Measurements from ENCODE around the gene ICAM4. TPM values are rescaled to one million over a fixed set of nuclear protein-coding genes. Genes with fewer than 3 reads are reported as not detected.

The ICAM4 gene
- total and polyA plus RNA-seq, 2 of the 8 experiments (the other 6 are each of a cell fraction or from before 2014, with no cell fraction given): 1.5 to 4.1 TPM

- H3K9me3 ChIP-seq (ENCODE audit: insufficient read depth in 2 of 2, low read depth in 1 of 2, low read length in 1 of 2): no peaks in the 10 kb centered on the region
- H4K5ac ChIP-seq (ENCODE audit: insufficient read length, low read depth, low read length): no peak overlapping the region
- H3K79me1 ChIP-seq (ENCODE audit: low read depth, low read length): no peaks in the 10 kb centered on the region
- FAIRE-seq: no peak
- no peak overlapping the region for H3K23ac ChIP-seq (ENCODE audit: insufficient read length)
- H3K9ac ChIP-seq (replicated peaks in 1 of 4; ENCODE audit: extremely low read depth in 1 of 4, low read depth in 3 of 4, low read length in 3 of 4): no peak overlapping the region
- H2BK5ac ChIP-seq (ENCODE audit: low read depth, low read length): no peak overlapping the region; the same call in 1 of the 2 replicates
- H4K20me1 ChIP-seq (replicated peaks in 1 of 2; ENCODE audit: control insufficient read depth in 1 of 2, insufficient read depth in 2 of 2, low read length in 2 of 2): peaks cover 0 to 26% of the 10 kb centered on the region in 2 experiments
- H3K36me3 ChIP-seq (ENCODE audit: control insufficient read depth in 2 of 4, insufficient read depth in 4 of 4, low read length in 3 of 4): no peaks in the 10 kb centered on the region
- H4K91ac ChIP-seq (replicated peaks; ENCODE audit: insufficient read length, low read length): no peak overlapping the region
- H3K4me3 ChIP-seq (ENCODE audit: extremely low read depth in 1 of 4, insufficient read depth in 2 of 4, low read depth in 3 of 4, low read length in 4 of 4): peak overlapping the region; percentile 38 to 67 (median 60)
- WGBS, 2 experiments (ENCODE audit: extremely low coverage in 1 of 2, insufficient coverage in 1 of 2, insufficient read length in 1 of 2, insufficient replicate concordance in 2 of 2, low coverage in 1 of 2, low lambda C conversion rate in 2 of 2, missing lambda C conversion rate in 1 of 2): 6% methylated on average over 49 of the region's 49 CpGs; no CpG with 5 or more reads in 1 of the 2 experiments
- peaks cover 39% of the 10 kb centered on the region; the same call in 1 of the 2 replicates for H3K23me2 ChIP-seq (ENCODE audit: low read depth, low read length)
- H3K79me2 ChIP-seq (ENCODE audit: control insufficient read depth in 1 of 2, insufficient read depth in 2 of 2, low read length in 2 of 2): no peaks in the 10 kb centered on the region
- ChIA-PET CTCF (ENCODE audit: partially characterized antibody) (interaction anchor here (0.6 to 3.7 kb wide), 13 partner anchors 14 to 132 kb away, joined by 3 to 29 read pairs (median 4); partner anchors contain the start of gene ICAM1), POLR2A (ENCODE audit: partially characterized antibody) (interaction anchor here (0.8 to 2.2 kb wide), 6 partner anchors 15 to 52 kb away, joined by 3 to 8 read pairs (median 4); partner anchors contain the start of genes FDX2 and ICAM1)
- H3K18ac ChIP-seq (ENCODE audit: extremely low read depth, low read length): no peak overlapping the region
- no peak for TF ChIP-seq POLR2A (IDR thresholded peaks at IDR 0.05; ENCODE audit: control extremely low read depth in 1 of 2, low read depth in 2 of 2, low read length in 2 of 2)
- TF ChIP-seq CEBPB (IDR thresholded peaks at IDR 0.05; ENCODE audit: low read depth, low read length): no peak
- peak in 1 of 2 experiments; percentile 4; a peak in 1 of 4 replicates for TF ChIP-seq SIN3A (conservative IDR thresholded peaks at IDR 0.05 in 1 of 2, IDR thresholded peaks at IDR 0.05 in 1 of 2; ENCODE audit: low read depth in 1 of 2, low read length in 2 of 2)
- peak; percentile 69 for TF ChIP-seq EZH2 (IDR thresholded peaks at IDR 0.05; ENCODE audit: low read depth, low read length, severe bottlenecking)
- TF ChIP-seq BACH1 (IDR thresholded peaks at IDR 0.05; ENCODE audit: low read length): no peak
- TF ChIP-seq ATF2 (IDR thresholded peaks at IDR 0.05; ENCODE audit: low read length): no peak
- TF ChIP-seq SUZ12 (IDR thresholded peaks at IDR 0.05; ENCODE audit: low read length): peak; percentile 81; the same call in 1 of the 2 replicates
- TF ChIP-seq TAF1 (IDR thresholded peaks at IDR 0.05; ENCODE audit: low read depth, low read length): peak; percentile 19; the same call in 1 of the 2 replicates
- TF ChIP-seq TCF12 (IDR thresholded peaks at IDR 0.05; ENCODE audit: low read depth, low read length): no peak
- no peak overlapping the region for H3K14ac ChIP-seq (ENCODE audit: insufficient read length)
- H2BK20ac ChIP-seq (ENCODE audit: low read length): no peak overlapping the region
- peak overlapping the region; percentile 81 to 100 for H3K4me2 ChIP-seq (ENCODE audit: insufficient read depth in 1 of 2, low read depth in 2 of 2, low read length in 2 of 2)
- no peak overlapping the region for H3K4ac ChIP-seq (replicated peaks; ENCODE audit: insufficient read length, low read depth, low read length)
- H2BK12ac ChIP-seq (ENCODE audit: low read depth, low read length): peak overlapping the region; percentile 39; the same call in 1 of the 2 replicates
- peak overlapping the region; percentile 24; the same call in 1 of the 2 replicates for H2BK15ac ChIP-seq (ENCODE audit: low read length)
- peaks cover 58 to 97% (median 87%) of the 10 kb centered on the region in 4 experiments for H3K27me3 ChIP-seq (replicated peaks in 1 of 4; ENCODE audit: control insufficient read depth in 3 of 4, extremely low read depth in 1 of 4, insufficient read depth in 3 of 4, low read length in 3 of 4)
- no peak overlapping the region for H2BK120ac ChIP-seq (replicated peaks; ENCODE audit: low read depth, low read length)
- no peak overlapping the region; the same call in 1 of the 2 replicates for H4K8ac ChIP-seq (ENCODE audit: extremely low read depth, insufficient read depth, low read length)
- H2AFZ ChIP-seq (ENCODE audit: low read length): no peak overlapping the region
- DNase-seq (ENCODE audit: low read depth in 1 of 2, low spot score in 2 of 2): peak in 1 of 2 experiments; percentile 55
- H3K27ac ChIP-seq (ENCODE audit: low read depth, low read length): no peak overlapping the region
- no peak overlapping the region for H3K56ac ChIP-seq (replicated peaks; ENCODE audit: insufficient read length, low read depth, low read length)
- H2AK5ac ChIP-seq (ENCODE audit: low read depth, low read length): no peak overlapping the region
- H3K4me1 ChIP-seq (replicated peaks in 1 of 4; ENCODE audit: control insufficient read depth in 3 of 4, insufficient read depth in 4 of 4, low read length in 3 of 4): peaks cover 0 to 51% (median 24%) of the 10 kb centered on the region in 4 experiments; a peak in 6 of 7 replicates
Measured at GRCh38 chr19:10291554-10292205, 4.9 kb downstream of the ICAM4 start.
